A673 (cell line): ENCODE measurements around the gene LARGE2. TPM values are rescaled to one million over a fixed set of nuclear protein-coding genes. Genes with fewer than 3 reads are reported as not detected.

Experiments used
- BruUV-seq: library from RNA; stranded (reverse); fragments of 400-500 nt; replicated peaks from 2 replicates; lab custom pipeline; 2021; lab: Mats Ljungman, UMichigan
- CTCF ChIA-PET: fragments of 300-600 bp; sonication (Branson Sonifier 250); formaldehyde crosslinking; loops from one replicate; lab custom pipeline; 2022; ENCODE audit warnings: antibody characterized with exemption; lab: Charles Lee
- POLR2A ChIA-PET: fragments of 300-600 bp; sonication (Branson Sonifier 250); formaldehyde crosslinking; loops from one replicate; lab custom pipeline; 2022; ENCODE audit warnings: antibody characterized with exemption; ENCODE audit not compliant: low non-redundant PET; lab: Charles Lee
- DNase-seq: peaks from one replicate; pipeline ENCODE4 v3.0.0-alpha.2; 2015; ENCODE audit warnings: low spot score
- H3K27ac ChIP-seq: fragments of 200-600 bp; sonication (generic); 2 replicates; pipeline ENCODE4 v1.5.1; 2016; ENCODE audit warnings: mixed run types, low read depth, mild to moderate bottlenecking, mixed read lengths, antibody characterized with exemption, low read length; ENCODE audit not compliant: poor library complexity, severe bottlenecking
- H3K27me3 ChIP-seq: fragments of 200-600 bp; sonication (generic); replicated peaks from 2 replicates; pipeline ENCODE4 v1.6.1; 2017; ENCODE audit warnings: mixed run types, low read depth, mild to moderate bottlenecking, mixed read lengths, antibody characterized with exemption, low read length; ENCODE audit not compliant: insufficient read depth, poor library complexity
- H3K36me3 ChIP-seq: fragments of 200-600 bp; sonication (generic); 2 replicates; pipeline ENCODE4 v1.6.1; 2016; ENCODE audit warnings: mixed run types, mild to moderate bottlenecking, mixed read lengths, antibody characterized with exemption, low read length; ENCODE audit not compliant: insufficient read depth, poor library complexity, severe bottlenecking
- H3K4me1 ChIP-seq: fragments of 200-600 bp; sonication (generic); 2 replicates; pipeline ENCODE4 v1.6.1; 2017; ENCODE audit warnings: mixed run types, mild to moderate bottlenecking, mixed read lengths, antibody characterized with exemption, low read length; ENCODE audit not compliant: insufficient read depth, poor library complexity, severe bottlenecking
- H3K4me3 ChIP-seq: fragments of 200-600 bp; sonication (generic); 2 replicates; pipeline ENCODE4 v1.5.1; 2016; ENCODE audit warnings: low read depth, mixed run types, mild to moderate bottlenecking, mixed read lengths, low read length; ENCODE audit not compliant: poor library complexity, severe bottlenecking
- H3K9me3 ChIP-seq: fragments of 200-600 bp; sonication (generic); 2 replicates; pipeline ENCODE4 v1.6.1; 2016; ENCODE audit warnings: mixed run types, low read depth, mild to moderate bottlenecking, mixed read lengths, antibody characterized with exemption, low read length; ENCODE audit not compliant: poor library complexity, severe bottlenecking
- EZH2 ChIP-seq: fragments of 200-600 bp; sonication (generic); IDR thresholded peaks from 2 replicates; pipeline ENCODE4 v1.6.1; 2017; ENCODE audit warnings: borderline replicate concordance, low read depth, mild to moderate bottlenecking, mixed read lengths, antibody characterized with exemption, low read length; ENCODE audit not compliant: poor library complexity, severe bottlenecking
- intact Hi-C: fragments of 100-400 bp; cut with micrococcal nuclease; formaldehyde crosslinking; loops from one replicate; pipeline ENCODE4 v1.10.0; 2022; ENCODE audit not compliant: unreplicated experiment
- total RNA-seq: library from RNA; stranded (reverse); gene quantifications from 2 replicates; pipeline ENCODE4 v1.2.3, GENCODE V29; 2021
- TF ChIP-seq, protein P1 (sequence below): fragments of 300-800, 200-600 bp; sonication (generic); conservative IDR thresholded peaks from 2 replicates; pipeline ENCODE4 v1.5.1; 2017; ENCODE audit warnings: low read depth, mild to moderate bottlenecking, antibody characterized with exemption, low read length, moderate library complexity, mixed read lengths

Gene LARGE2
- total RNA-seq, 1 experiment from 2014 or later: 9.1 TPM

- H3K36me3 ChIP-seq: no peaks in the 10 kb centered on the region
- DNase-seq: no peak
- TF ChIP-seq, protein P1, sequence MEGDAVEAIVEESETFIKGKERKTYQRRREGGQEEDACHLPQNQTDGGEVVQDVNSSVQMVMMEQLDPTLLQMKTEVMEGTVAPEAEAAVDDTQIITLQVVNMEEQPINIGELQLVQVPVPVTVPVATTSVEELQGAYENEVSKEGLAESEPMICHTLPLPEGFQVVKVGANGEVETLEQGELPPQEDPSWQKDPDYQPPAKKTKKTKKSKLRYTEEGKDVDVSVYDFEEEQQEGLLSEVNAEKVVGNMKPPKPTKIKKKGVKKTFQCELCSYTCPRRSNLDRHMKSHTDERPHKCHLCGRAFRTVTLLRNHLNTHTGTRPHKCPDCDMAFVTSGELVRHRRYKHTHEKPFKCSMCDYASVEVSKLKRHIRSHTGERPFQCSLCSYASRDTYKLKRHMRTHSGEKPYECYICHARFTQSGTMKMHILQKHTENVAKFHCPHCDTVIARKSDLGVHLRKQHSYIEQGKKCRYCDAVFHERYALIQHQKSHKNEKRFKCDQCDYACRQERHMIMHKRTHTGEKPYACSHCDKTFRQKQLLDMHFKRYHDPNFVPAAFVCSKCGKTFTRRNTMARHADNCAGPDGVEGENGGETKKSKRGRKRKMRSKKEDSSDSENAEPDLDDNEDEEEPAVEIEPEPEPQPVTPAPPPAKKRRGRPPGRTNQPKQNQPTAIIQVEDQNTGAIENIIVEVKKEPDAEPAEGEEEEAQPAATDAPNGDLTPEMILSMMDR: no peak
- H3K4me1 ChIP-seq: peaks cover 4% of the 10 kb centered on the region
- POLR2A ChIA-PET: no interaction called here
- H3K27ac ChIP-seq: no peak overlapping the region
- BruUV-seq: no TSS peak
- H3K9me3 ChIP-seq: no peaks in the 10 kb centered on the region
- intact Hi-C loops: loop anchor here (10.0 kb wide), 1 partner anchor 425 kb away; no protein-coding TSS in a partner anchor
- no peaks in the 10 kb centered on the region for H3K27me3 ChIP-seq
- H3K4me3 ChIP-seq: no peak overlapping the region
- CTCF ChIA-PET: no interaction called here
Observed at GRCh38 chr11:45889555-45889954, 32.9 kb upstream of the LARGE2 start.

GRCh38 chr11:45889966-45890365 is 32.5 kb upstream of the LARGE2 start:
- Histone ChIP-seq H3K27ac (no peak overlapping the region), H3K4me1 (peaks cover 4% of the 10 kb centered on the region), H3K4me3 (no peak overlapping the region), H3K27me3 (no peaks in the 10 kb centered on the region), H3K9me3 (no peaks in the 10 kb centered on the region), H3K36me3 (no peaks in the 10 kb centered on the region)
- intact Hi-C loops: loop anchor here (10.0 kb wide), 1 partner anchor 425 kb away; no protein-coding TSS in a partner anchor
- no peak for DNase-seq
- ChIA-PET POLR2A (interaction anchor here (0.5 kb wide), 1 partner anchor 224 kb away, joined by 4 read pairs; no protein-coding TSS in a partner anchor), CTCF (interaction anchor here (1.5 kb wide), 1 partner anchor 17 kb away, joined by 5 read pairs; no protein-coding TSS in a partner anchor)
- TF ChIP-seq EZH2: no peak
- TF ChIP-seq, protein P1: no peak
- no TSS peak for BruUV-seq

DNA sequence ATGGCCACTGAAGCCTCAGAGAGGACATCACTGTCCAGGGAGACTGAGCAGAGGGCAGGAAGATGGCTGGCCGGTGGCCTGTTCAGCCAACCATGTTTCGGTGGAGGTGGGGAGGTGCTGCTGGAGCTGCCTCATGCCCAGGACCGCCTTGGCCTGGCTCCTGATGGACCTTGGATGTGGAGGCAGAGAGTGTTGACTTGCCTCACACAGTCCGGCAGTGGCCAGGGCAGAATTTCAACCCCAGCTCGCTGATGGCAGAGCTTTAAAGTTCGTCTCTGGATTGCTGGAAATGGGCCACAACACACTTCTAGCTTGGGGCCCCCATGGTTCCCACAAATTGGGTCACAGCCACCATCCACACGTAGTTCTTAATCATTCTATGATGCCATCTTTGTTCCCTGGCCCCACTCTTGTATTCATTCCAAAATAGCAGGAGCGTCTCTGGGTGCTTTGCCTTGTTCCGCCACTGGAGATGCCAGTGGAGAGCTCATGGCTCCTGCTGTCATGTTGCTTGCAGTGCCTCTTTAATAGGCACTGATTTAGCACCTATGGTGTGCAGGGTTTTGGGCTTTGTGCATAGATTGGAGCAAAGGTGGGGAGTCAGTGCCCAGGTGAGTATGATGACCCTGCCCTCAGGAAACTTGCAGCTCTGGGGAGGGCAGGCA is 31.4 kb upstream of the LARGE2 start:
- POLR2A ChIA-PET: no interaction called here

More for the DNA sequence above, 31.4 kb upstream of the LARGE2 start:
- no TSS peak for BruUV-seq
- CTCF ChIA-PET: interaction anchor here (0.6 to 1.5 kb wide), 2 partner anchors 18 to 49 kb away, joined by 4 to 5 read pairs; no protein-coding TSS in a partner anchor
- H3K36me3 ChIP-seq: no peaks in the 10 kb centered on the region
- H3K27ac ChIP-seq: no peak overlapping the region
- intact Hi-C loops: no loop called here
- H3K27me3 ChIP-seq: no peaks in the 10 kb centered on the region
- peaks cover 1% of the 10 kb centered on the region for H3K4me1 ChIP-seq
- TF ChIP-seq EZH2: no peak
- TF ChIP-seq, protein P1: 0 out of 2 replicates have a peak, but pooled peaks have one; percentile 31
- H3K4me3 ChIP-seq: no peak overlapping the region
- DNase-seq: no peak
- H3K9me3 ChIP-seq: no peaks in the 10 kb centered on the region
